HL-60 (cell line): ENCODE data around the gene MAP2K5.
A peak's percentile ranks its signal among the peaks of the same experiment; 100 is the strongest.

ENCODE experiments used
- DNase-seq, 2 experiments: peaks; one replicate each; pipeline ENCODE4 v3.0.0-alpha.2; 2010 to 2020; ENCODE audit warnings: low read depth in 1 of 2, low spot score in 1 of 2
- H3K27ac ChIP-seq: fragments of 250-450 bp; sonication (Bioruptor Pico); replicated peaks from 2 replicates; pipeline ENCODE4 v1.5.1; 2020; ENCODE audit warnings: mild to moderate bottlenecking, moderate library complexity
- H3K27me3 ChIP-seq: fragments of 250-450 bp; sonication (Bioruptor Pico); 2 replicates; pipeline ENCODE4 v1.5.1; 2021; ENCODE audit warnings: mild to moderate bottlenecking, moderate library complexity; ENCODE audit not compliant: insufficient read depth, poor library complexity, severe bottlenecking
- H3K4me3 ChIP-seq: replicated peaks from 2 replicates; pipeline ENCODE4 v1.5.1; 2011; ENCODE audit warnings: mild to moderate bottlenecking, control low read depth, low read length; ENCODE audit not compliant: insufficient read depth
- GABPA ChIP-seq: IDR thresholded peaks from 2 replicates; pipeline ENCODE4 v1.6.1; 2012; ENCODE audit warnings: low read depth
- POLR2AphosphoS5 ChIP-seq: IDR thresholded peaks from 2 replicates; pipeline ENCODE4 v1.6.1; 2012; ENCODE audit warnings: low read depth
- SPI1 ChIP-seq: IDR thresholded peaks from 2 replicates; pipeline ENCODE4 v1.6.1; 2012; ENCODE audit warnings: low read depth, mild to moderate bottlenecking, borderline replicate concordance
- TF ChIP-seq, protein P1 (sequence below): IDR thresholded peaks from 2 replicates; pipeline ENCODE4 v1.6.1; 2012; ENCODE audit warnings: low read depth; ENCODE audit not compliant: insufficient replicate concordance
- TF ChIP-seq, protein P2 (sequence below): IDR thresholded peaks from one replicate; pipeline ENCODE4 v1.5.1; 2011; ENCODE audit warnings: low read length, control low read depth, inconsistent platforms; ENCODE audit not compliant: insufficient read depth

Gene MAP2K5

DNA sequence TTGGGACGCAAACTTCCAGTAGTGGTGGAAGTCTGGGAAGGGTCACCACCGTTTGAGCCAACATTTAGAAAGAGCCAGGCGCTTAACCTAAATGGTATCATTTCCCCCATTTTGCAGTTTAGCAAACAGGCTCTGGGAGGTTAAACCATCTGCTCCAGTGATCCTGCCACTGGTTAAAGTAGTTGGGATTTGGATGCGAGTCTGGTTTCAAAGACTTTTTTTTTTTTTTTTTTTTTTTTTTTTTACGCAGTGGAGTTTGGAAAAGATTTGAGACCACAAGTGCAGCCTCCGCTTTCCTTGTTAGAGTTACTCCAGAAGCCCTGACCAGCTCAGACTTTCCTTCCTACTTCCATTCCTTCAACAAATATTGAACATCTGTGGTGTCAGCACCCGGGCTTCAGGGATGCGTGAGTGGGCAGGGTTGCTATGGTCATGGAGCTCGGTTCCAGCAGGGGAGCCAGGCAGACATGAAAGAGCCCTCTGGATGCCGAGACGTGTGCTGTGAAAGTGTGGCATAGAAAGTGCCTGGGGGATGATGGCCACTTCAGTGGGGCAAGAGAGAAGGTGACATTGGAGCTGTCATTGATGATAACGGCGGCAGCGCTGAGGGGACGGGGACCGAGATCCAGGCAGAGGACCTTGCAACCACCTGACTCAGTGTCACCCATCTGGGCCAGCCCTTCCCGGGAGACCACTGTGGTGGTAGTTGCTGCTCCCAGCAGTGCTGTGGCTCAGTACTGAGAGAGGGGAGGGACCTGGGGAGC is 298.4 kb downstream of the MAP2K5 start:
- no peak for TF ChIP-seq SPI1
- no peak for TF ChIP-seq GABPA
- TF ChIP-seq, protein P1, sequence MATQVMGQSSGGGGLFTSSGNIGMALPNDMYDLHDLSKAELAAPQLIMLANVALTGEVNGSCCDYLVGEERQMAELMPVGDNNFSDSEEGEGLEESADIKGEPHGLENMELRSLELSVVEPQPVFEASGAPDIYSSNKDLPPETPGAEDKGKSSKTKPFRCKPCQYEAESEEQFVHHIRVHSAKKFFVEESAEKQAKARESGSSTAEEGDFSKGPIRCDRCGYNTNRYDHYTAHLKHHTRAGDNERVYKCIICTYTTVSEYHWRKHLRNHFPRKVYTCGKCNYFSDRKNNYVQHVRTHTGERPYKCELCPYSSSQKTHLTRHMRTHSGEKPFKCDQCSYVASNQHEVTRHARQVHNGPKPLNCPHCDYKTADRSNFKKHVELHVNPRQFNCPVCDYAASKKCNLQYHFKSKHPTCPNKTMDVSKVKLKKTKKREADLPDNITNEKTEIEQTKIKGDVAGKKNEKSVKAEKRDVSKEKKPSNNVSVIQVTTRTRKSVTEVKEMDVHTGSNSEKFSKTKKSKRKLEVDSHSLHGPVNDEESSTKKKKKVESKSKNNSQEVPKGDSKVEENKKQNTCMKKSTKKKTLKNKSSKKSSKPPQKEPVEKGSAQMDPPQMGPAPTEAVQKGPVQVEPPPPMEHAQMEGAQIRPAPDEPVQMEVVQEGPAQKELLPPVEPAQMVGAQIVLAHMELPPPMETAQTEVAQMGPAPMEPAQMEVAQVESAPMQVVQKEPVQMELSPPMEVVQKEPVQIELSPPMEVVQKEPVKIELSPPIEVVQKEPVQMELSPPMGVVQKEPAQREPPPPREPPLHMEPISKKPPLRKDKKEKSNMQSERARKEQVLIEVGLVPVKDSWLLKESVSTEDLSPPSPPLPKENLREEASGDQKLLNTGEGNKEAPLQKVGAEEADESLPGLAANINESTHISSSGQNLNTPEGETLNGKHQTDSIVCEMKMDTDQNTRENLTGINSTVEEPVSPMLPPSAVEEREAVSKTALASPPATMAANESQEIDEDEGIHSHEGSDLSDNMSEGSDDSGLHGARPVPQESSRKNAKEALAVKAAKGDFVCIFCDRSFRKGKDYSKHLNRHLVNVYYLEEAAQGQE: no peak
- TF ChIP-seq, protein P2, sequence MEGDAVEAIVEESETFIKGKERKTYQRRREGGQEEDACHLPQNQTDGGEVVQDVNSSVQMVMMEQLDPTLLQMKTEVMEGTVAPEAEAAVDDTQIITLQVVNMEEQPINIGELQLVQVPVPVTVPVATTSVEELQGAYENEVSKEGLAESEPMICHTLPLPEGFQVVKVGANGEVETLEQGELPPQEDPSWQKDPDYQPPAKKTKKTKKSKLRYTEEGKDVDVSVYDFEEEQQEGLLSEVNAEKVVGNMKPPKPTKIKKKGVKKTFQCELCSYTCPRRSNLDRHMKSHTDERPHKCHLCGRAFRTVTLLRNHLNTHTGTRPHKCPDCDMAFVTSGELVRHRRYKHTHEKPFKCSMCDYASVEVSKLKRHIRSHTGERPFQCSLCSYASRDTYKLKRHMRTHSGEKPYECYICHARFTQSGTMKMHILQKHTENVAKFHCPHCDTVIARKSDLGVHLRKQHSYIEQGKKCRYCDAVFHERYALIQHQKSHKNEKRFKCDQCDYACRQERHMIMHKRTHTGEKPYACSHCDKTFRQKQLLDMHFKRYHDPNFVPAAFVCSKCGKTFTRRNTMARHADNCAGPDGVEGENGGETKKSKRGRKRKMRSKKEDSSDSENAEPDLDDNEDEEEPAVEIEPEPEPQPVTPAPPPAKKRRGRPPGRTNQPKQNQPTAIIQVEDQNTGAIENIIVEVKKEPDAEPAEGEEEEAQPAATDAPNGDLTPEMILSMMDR: no peak
- no peak for TF ChIP-seq POLR2AphosphoS5
- Histone ChIP-seq H3K27ac (peak overlapping the region; percentile 95), H3K4me3 (peak overlapping the region; percentile 72), H3K27me3 (no peaks in the 10 kb centered on the region)
- no peak for DNase-seq

DNA sequence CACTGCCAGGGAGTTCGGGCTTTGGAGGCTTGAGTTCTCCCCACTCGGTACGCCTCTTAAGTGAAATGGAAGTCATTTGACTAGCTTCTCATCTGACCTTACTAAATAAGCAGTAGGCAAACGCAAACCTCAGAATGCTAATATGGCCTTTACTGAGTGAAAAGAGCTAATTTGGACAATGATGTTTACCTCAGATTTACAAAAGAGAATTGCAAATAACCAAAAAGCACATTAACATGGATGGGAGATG is 298.9 kb downstream of the MAP2K5 start:
- H3K4me3 ChIP-seq: no peak overlapping the region
- no peak overlapping the region; the same call in 1 of the 2 replicates for H3K27ac ChIP-seq
- no peak for DNase-seq
- no peaks in the 10 kb centered on the region for H3K27me3 ChIP-seq
- TF ChIP-seq SPI1: no peak
- TF ChIP-seq, protein P2: no peak
- no peak for TF ChIP-seq POLR2AphosphoS5
- TF ChIP-seq, protein P1: no peak
- no peak for TF ChIP-seq GABPA

DNA sequence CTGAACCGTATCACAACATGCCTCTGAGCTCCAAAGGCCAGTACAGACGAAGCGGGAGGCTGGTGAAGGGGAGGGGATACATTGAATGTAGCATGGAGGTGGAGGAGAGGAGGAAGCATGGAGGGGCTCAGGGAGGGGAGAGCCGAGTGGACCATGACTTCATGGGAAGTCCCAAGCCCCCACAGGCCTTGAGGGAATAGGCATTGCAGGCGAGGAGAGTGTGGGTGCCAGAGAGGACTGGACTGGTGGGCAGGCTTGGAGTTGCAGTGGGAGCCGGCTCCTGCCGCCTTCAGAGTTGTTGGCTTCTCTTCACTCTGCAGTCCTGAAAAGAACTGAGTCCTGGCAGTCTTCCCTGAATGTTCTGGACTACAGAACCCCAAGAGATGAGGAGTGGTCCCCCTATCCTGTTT is 300.6 kb downstream of the MAP2K5 start:
- Histone ChIP-seq H3K27me3 (no peaks in the 10 kb centered on the region), H3K4me3 (no peak overlapping the region), H3K27ac (no peak overlapping the region)
- no peak for TF ChIP-seq POLR2AphosphoS5
- TF ChIP-seq SPI1: no peak
- TF ChIP-seq, protein P2: no peak
- TF ChIP-seq, protein P1: no peak
- no peak for TF ChIP-seq GABPA
- no peak for DNase-seq
